NT2/D1 (cell line): ENCODE results near the gene FOXK1.

Experiments used
- DNase-seq: peaks from one replicate; pipeline ENCODE4 v3.0.0-alpha.2; 2011; ENCODE audit warnings: low read depth, low spot score
- H3K27me3 ChIP-seq: 2 replicates; pipeline ENCODE4 v1.6.0; 2011; ENCODE audit warnings: mild to moderate bottlenecking; ENCODE audit not compliant: insufficient read length, insufficient read depth
- H3K36me3 ChIP-seq: 2 replicates; pipeline ENCODE4 v1.6.1; 2011; ENCODE audit warnings: mild to moderate bottlenecking, low read length, mixed read lengths; ENCODE audit not compliant: insufficient read depth, insufficient read length
- H3K4me1 ChIP-seq: 2 replicates; pipeline ENCODE4 v1.5.1; 2011; ENCODE audit not compliant: insufficient read depth, insufficient read length
- H3K4me3 ChIP-seq: 2 replicates; pipeline ENCODE4 v1.5.1; 2011; ENCODE audit warnings: low read depth; ENCODE audit not compliant: insufficient read length
- H3K9ac ChIP-seq: 2 replicates; pipeline ENCODE4 v1.6.0; 2011; ENCODE audit warnings: low read depth; ENCODE audit not compliant: insufficient read length
- H3K9me3 ChIP-seq: 2 replicates; pipeline ENCODE4 v1.5.1; 2011; ENCODE audit warnings: mild to moderate bottlenecking, low read length; ENCODE audit not compliant: insufficient read depth
- SUZ12 ChIP-seq: IDR thresholded peaks from 2 replicates; pipeline ENCODE4 v1.6.1; 2011; ENCODE audit not compliant: insufficient read length, insufficient read depth; ENCODE audit errors: extremely low read depth
- YY1 ChIP-seq: IDR thresholded peaks from 2 replicates; pipeline ENCODE4 v1.6.1; 2011; ENCODE audit not compliant: insufficient read length, insufficient read depth
- ZNF274 ChIP-seq: IDR thresholded peaks from 2 replicates; pipeline ENCODE4 v1.6.1; 2011; ENCODE audit warnings: mild to moderate bottlenecking, low read depth, low read length

FOXK1 gene

DNA sequence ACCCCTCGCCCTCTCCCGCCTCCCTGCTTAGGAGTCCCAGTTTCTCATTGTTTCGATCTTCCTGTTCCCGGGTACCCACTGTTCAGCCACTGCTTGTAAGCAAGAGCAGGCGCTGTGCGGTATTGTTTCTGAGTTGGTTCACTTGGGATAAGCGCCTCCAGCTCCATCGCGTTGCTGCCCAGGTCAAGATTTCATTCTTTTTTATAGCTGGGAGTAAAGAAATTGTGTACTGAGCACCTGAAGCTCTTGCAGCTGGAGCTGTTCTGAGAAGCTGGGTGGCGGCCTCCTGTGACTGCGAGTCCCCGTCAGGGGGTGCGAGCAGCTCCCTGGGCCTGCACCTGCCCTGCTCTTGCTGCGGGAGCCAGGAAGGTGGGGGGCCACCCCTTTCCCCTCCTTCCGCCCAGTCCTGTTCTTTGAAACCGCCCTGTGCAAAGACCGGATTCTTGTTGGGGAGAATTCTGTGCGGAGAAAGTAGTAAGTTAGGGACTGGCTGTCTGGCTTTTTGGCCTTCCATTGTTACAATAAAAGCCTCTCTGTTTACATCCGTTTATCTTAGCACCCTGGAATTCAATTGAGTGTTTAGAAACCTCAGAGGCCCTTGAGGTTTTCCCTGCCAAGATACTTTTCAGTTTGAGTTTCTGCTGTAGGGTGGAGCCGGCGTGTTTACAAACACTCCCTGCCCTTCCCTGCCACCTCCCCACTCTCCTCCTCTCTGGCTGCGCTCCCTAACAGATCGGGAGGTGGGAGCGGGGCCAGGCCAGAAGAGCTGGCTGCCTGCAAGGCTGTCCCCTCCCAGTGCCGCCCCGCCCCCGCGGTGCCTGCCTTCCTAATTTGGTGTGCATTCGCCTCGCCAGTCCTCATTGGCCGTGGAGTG, 62.5 kb downstream of the FOXK1 start:
- peak; percentile 94 for DNase-seq
- H3K4me1 ChIP-seq, result peaks cover 6% of the 10 kb centered on the region
- H3K27me3 ChIP-seq, result peaks cover 54% of the 10 kb centered on the region
- no peaks in the 10 kb centered on the region for H3K9me3 ChIP-seq
- H3K9ac ChIP-seq, result no peak overlapping the region
- peaks cover 56% of the 10 kb centered on the region for H3K36me3 ChIP-seq
- TF ChIP-seq YY1 (no peak), ZNF274 (no peak), SUZ12 (no peak)
- no peak overlapping the region for H3K4me3 ChIP-seq

DNA sequence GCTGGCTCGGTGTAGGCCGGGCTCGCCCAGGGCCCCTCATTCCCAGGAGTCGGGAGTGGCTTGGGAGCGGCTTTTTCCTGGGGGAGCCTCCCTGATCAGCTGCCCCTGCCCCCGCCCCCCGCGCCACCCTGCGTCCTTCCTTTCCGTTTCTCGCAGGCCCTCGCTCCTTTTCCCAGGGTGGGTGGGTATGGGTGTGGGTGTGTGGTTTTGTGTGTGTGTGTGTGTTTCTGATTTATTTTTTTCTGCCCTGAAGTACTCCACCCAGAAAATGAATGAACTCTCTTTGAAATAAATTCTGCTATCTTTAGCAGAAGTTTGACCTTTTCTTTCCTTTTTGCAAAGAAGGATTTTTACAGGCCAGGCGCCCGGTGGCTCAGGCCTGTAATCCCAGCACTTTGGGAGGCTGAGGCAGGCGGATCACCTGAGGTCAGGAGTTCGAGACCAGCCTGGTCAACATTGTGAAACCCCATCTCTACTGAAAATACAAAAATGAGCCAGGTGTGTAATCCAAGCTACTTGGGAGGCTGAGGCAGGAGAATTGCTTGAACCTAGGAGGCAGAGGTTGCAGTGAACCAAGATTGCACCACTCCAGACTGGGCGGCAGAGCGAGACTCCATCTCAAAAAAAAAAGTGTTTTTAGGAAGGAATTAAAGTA, 63.3 kb downstream of the FOXK1 start:
- no peak overlapping the region for H3K4me3 ChIP-seq

DNA sequence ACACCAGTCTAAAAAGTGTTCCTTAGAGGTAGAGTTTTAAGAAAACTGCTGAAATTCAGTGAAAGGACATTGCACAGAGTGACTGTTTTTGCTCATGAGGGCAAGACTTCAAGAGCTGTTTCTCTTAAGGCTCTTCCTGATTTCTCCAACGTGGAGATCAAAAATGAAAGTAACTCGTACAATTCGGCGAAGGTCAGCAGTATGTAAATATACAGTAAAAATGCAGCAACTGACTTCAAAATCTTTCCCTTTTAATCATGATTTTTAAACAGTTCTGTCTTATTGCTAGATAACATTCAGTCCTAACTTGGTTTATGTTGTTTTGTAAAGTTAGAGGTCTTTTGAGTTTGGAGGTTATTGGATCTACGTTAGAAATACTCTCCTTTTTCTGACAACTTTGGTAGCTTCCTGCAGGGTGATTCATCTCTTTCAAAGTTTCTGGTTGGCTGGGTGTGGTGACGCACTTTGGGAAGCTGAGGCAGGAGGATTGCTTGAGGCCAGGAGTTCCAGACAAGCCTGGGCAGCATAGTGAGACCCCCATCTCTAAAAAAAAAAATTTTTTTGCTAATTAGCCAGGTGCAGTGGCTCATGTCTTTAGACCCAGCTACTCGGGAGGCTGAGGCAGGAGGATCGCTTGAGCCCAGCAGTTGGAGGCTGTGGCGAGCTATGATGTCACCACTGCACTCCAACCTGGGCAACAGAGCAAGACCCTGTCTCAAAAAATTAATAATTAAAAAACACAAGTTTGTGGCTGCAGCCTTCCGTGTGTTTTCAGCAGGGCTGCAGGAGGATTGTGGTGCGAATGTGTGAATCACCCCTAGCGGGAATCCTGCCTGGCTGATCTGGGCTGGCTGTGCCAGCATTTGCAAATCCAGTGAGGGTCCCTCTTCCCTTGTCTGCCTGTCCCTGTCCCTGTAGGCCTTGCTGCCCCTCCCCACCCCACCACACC, 64.2 kb downstream of the FOXK1 start:
- TF ChIP-seq ZNF274 (no peak), YY1 (no peak), SUZ12 (no peak)
- Histone ChIP-seq H3K9me3 (no peaks in the 10 kb centered on the region), H3K4me3 (no peak overlapping the region), H3K36me3 (peaks cover 49% of the 10 kb centered on the region), H3K9ac (no peak overlapping the region), H3K27me3 (peaks cover 43% of the 10 kb centered on the region), H3K4me1 (peaks cover 6% of the 10 kb centered on the region)
- DNase-seq, result no peak

More for the DNA sequence above, 63.3 kb downstream of the FOXK1 start:
- no peak for DNase-seq
- H3K9me3 ChIP-seq, result no peaks in the 10 kb centered on the region
- TF ChIP-seq SUZ12, result no peak
- no peak for TF ChIP-seq YY1
- no peak for TF ChIP-seq ZNF274
- H3K27me3 ChIP-seq, result peaks cover 50% of the 10 kb centered on the region
- peaks cover 57% of the 10 kb centered on the region for H3K36me3 ChIP-seq
- H3K9ac ChIP-seq, result no peak overlapping the region
- peaks cover 6% of the 10 kb centered on the region for H3K4me1 ChIP-seq

DNA sequence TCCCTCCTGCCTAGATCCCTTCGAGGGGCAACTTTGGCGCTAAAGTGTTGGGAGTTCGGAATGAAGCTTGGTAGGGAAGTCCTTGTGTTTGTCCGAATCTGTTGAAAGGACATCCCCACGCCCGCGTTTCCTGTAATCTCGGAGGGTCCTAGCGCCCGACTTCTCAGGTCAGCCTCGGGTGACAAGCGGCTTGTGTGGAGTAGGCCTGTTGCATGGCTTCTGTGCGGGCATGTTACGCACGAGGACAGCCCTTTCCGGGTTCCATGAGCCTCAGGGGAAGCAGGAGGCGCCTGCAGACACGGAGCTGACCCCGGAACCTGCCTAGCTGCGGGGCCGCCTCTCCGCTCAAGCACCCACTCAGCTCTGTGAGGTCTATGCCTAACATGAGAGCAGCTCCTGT, 64.9 kb downstream of the FOXK1 start:
- Histone ChIP-seq H3K27me3 (peaks cover 36% of the 10 kb centered on the region), H3K36me3 (peaks cover 42% of the 10 kb centered on the region), H3K9ac (no peak overlapping the region), H3K9me3 (no peaks in the 10 kb centered on the region), H3K4me1 (peaks cover 6% of the 10 kb centered on the region), H3K4me3 (no peak overlapping the region)
- TF ChIP-seq ZNF274 (no peak), SUZ12 (no peak), YY1 (no peak)
- DNase-seq, result no peak

DNA sequence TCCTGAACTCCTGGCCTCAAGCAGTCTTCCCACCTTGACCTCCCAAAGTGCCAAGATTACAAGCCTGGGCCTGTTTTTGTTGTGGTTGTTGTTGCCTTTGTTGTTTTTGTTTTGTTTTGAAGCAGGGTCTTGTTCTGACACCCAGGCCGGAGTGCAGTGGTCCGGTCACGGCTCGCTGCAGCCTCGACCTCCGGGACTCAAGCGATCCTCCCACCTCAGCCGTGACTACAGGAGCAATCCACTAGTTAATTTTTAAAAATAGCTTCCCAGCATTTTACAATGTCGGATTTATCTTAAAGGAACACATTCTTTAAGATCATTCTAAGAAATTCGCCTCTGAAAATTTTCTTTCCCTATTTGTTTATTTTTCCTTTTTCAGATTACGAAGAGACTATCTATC, 65.7 kb downstream of the FOXK1 start:
- Histone ChIP-seq H3K9ac (no peak overlapping the region), H3K36me3 (peaks cover 41% of the 10 kb centered on the region), H3K4me3 (no peak overlapping the region), H3K27me3 (peaks cover 32% of the 10 kb centered on the region), H3K4me1 (peaks cover 6% of the 10 kb centered on the region), H3K9me3 (no peaks in the 10 kb centered on the region)
- no peak for TF ChIP-seq SUZ12
- no peak for DNase-seq

DNA sequence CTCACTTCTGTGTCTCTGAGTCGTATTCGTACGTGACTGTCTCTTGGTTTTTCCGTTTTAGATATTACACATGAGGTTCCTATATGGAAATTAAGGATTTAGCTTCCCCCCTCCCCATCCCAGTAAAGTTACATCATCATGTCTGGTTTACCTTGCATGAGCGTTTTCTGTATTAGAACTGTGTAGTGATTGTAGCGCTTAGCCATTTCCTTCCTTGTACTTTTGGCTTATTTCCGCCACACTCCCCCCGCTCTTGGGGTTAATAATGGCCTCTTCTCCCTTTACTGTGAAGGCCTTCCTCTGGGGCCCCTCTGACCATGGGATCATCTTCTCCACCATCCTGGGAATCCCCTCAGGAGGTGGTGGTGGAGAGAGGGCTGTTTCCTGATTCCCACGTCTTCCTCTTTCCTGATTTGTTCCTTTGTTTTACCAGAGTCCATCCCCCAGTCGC, 66.2 kb downstream of the FOXK1 start:
- TF ChIP-seq SUZ12 (no peak), YY1 (no peak), ZNF274 (no peak)

DNA sequence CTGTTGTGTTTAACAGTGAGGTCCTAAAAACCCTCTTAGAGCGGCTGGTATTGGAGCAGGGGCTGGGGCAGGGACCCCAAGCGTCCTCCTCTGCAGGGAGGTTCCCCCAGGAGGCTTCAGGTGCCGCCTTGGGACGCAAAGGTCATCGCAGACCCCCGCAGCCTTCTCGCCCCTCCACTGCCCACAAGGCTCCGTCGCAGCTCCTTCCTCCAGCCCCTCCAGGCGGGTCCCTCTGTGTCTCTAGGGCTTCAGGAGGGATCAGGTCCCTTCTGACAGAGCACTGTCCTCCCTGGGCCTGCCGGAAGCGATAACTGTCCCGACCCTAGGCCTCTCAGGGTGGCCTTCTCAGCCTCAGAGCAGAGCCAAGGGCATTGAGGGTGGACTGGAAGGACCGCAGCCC, 67.3 kb downstream of the FOXK1 start:
- peaks cover 5% of the 10 kb centered on the region for H3K4me1 ChIP-seq
- peaks cover 36% of the 10 kb centered on the region for H3K36me3 ChIP-seq
- TF ChIP-seq SUZ12 (no peak), YY1 (no peak), ZNF274 (no peak)

More for the DNA sequence above, 66.2 kb downstream of the FOXK1 start:
- no peak for DNase-seq
- Histone ChIP-seq H3K27me3 (peaks cover 27% of the 10 kb centered on the region), H3K9me3 (no peaks in the 10 kb centered on the region), H3K4me1 (peaks cover 6% of the 10 kb centered on the region), H3K4me3 (no peak overlapping the region), H3K9ac (no peak overlapping the region), H3K36me3 (peaks cover 36% of the 10 kb centered on the region)

More for the DNA sequence above, 67.3 kb downstream of the FOXK1 start:
- Histone ChIP-seq H3K9ac (no peak overlapping the region), H3K27me3 (peaks cover 16% of the 10 kb centered on the region), H3K4me3 (no peak overlapping the region), H3K9me3 (no peaks in the 10 kb centered on the region)
- no peak for DNase-seq
